Gastroesophageal sphincter (tissue), 4 donors: ENCODE measurements around the gene BTBD9. TPM values are rescaled to one million over a fixed set of nuclear protein-coding genes. Genes with fewer than 3 reads are reported as not detected.
"Not testable (repeated sequence)": the region's sequence is repeated elsewhere in the genome, so short reads cannot be mapped to it uniquely, and the experiment has no call there.

ENCODE experiments used
- ATAC-seq: fragments of 150-250 bp; one replicate; pipeline ENCODE4 v1.9.1; 2016; ENCODE audit warnings: mild to moderate bottlenecking, moderate library complexity
- H3K27ac ChIP-seq, 4 donors: fragments of 200-600 bp; sonication (generic) in 3 of 4; 1 replicate in 3 of 4; 2 replicates in 1 of 4; pipeline ENCODE4 v1.5.1; 2016 to 2019
- H3K27me3 ChIP-seq: fragments of 200-600 bp; sonication (generic); one replicate; pipeline ENCODE4 v1.5.1; 2019
- H3K36me3 ChIP-seq, 2 donors: fragments of 200-600 bp; sonication (generic); one replicate each; pipeline ENCODE4 v1.5.1; 2019; ENCODE audit warnings: control low read depth in 1 of 2
- H3K4me1 ChIP-seq, 3 donors: fragments of 200-600 bp; sonication (generic); 1 replicate in 2 of 3; 2 replicates in 1 of 3; pipeline ENCODE4 v1.5.1; 2016 to 2019; ENCODE audit warnings: control low read depth in 2 of 3
- H3K4me3 ChIP-seq, 2 donors: fragments of 200-600 bp; sonication (generic); one replicate each; pipeline ENCODE4 v1.5.1; 2019; ENCODE audit warnings: mild to moderate bottlenecking in 1 of 2, moderate library complexity in 1 of 2
- H3K9me3 ChIP-seq, 3 donors: fragments of 200-600 bp; sonication (generic); one replicate each; pipeline ENCODE4 v1.5.1; 2017 to 2019; ENCODE audit warnings: control low read depth in 2 of 3
- EP300 ChIP-seq: sonication (generic); formaldehyde crosslinking; IDR thresholded peaks from one replicate; pipeline ENCODE4 v1.6.1; 2017; ENCODE audit warnings: antibody characterized with exemption, mild to moderate bottlenecking
- POLR2A ChIP-seq, 2 donors: fragments of 450-650 bp; IDR thresholded peaks; one replicate each; pipeline ENCODE4 v1.6.1; 2017; ENCODE audit warnings: antibody characterized with exemption in 2 of 2, mild to moderate bottlenecking in 2 of 2, moderate library complexity in 1 of 2
- POLR2AphosphoS5 ChIP-seq: sonication (generic); formaldehyde crosslinking; IDR thresholded peaks from one replicate; pipeline ENCODE4 v1.6.1; 2017; ENCODE audit warnings: antibody characterized with exemption
- WGBS, 2 donors: methylation state at CpG; one replicate each; pipeline ENCODE4 v1.1.5; 2018; ENCODE audit warnings: low coverage in 1 of 2; 5-methylcytosine and 5-hydroxymethylcytosine counted together
- total RNA-seq, 4 donors: library from RNA; depleted of rRNA; stranded (reverse); fragments of >200 nt; gene quantifications; one replicate each; pipeline ENCODE4 v1.1.0, GENCODE V29; 2016
- TF ChIP-seq, protein P1 (sequence below), 4 experiments: fragments of 200-600 bp in 2 of 4; fragments of 450-650 bp in 2 of 4; sonication (generic) in 1 of 4; IDR thresholded peaks; one replicate each; pipeline ENCODE4 v1.5.1; 2017 to 2019; ENCODE audit warnings: antibody characterized with exemption in 4 of 4, mild to moderate bottlenecking in 2 of 4, moderate library complexity in 2 of 4

Gene BTBD9
- total RNA-seq, 4 donors from 2014 or later: 11.3 to 18.9 (median 13.8) TPM

DNA sequence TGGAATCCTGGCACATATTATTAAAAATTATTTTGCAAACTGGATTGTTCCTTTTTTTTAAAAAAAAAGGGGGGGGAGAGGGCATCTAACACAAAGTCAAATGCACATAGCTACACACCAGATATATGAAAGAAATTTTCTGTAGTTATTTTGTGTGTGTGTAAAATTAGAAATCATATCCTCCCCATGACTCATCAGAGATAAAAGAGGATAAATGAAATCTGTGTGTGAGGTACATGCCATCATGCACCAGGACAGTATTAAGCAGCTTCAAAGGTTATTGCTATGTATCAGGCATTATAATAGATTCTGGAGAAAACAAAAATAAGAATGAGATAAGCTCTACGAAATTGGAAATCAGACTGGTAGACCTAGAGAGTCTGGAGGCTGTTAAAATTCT, 5.2 kb downstream of the BTBD9 start:
- Histone ChIP-seq H3K4me1 (peaks cover 3 to 23% (median 4%) of the 10 kb centered on the region in 3 donors), H3K36me3 (no peaks in the 10 kb centered on the region), H3K27ac (no peak overlapping the region), H3K27me3 (no peaks in the 10 kb centered on the region), H3K9me3 (no peaks in the 10 kb centered on the region), H3K4me3 (no peak overlapping the region)
- no peak for ATAC-seq
- WGBS, 2 donors: 52 to 79% methylated on average over 1 of the region's 1 CpG
- TF ChIP-seq EP300 (no peak), POLR2AphosphoS5 (no peak), POLR2A (IDR thresholded peaks at IDR 0.05) (no peak)
- TF ChIP-seq, protein P1, sequence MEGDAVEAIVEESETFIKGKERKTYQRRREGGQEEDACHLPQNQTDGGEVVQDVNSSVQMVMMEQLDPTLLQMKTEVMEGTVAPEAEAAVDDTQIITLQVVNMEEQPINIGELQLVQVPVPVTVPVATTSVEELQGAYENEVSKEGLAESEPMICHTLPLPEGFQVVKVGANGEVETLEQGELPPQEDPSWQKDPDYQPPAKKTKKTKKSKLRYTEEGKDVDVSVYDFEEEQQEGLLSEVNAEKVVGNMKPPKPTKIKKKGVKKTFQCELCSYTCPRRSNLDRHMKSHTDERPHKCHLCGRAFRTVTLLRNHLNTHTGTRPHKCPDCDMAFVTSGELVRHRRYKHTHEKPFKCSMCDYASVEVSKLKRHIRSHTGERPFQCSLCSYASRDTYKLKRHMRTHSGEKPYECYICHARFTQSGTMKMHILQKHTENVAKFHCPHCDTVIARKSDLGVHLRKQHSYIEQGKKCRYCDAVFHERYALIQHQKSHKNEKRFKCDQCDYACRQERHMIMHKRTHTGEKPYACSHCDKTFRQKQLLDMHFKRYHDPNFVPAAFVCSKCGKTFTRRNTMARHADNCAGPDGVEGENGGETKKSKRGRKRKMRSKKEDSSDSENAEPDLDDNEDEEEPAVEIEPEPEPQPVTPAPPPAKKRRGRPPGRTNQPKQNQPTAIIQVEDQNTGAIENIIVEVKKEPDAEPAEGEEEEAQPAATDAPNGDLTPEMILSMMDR (IDR thresholded peaks at IDR 0.05): no peak

DNA sequence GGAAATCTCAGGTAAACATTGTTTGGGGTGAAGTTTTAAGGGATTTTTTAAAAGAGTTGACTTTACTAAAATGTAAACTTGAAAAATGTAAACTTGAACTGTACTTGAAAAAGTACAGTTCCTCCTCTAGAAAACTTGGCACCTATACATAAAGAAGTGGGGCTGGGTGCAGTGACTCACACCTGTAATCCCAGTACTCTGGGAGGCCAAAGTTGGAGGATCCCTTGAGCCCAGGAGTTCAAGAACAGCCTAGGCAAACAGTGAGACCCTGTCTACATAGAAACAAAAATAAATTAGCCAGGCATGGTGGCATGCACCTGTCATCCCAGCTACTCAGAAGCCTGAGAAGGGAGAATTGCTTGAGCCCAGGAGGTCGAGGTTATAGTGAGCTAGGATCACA, 7.2 kb downstream of the BTBD9 start:
- TF ChIP-seq POLR2AphosphoS5 (no peak), EP300 (no peak), POLR2A (IDR thresholded peaks at IDR 0.05) (no peak)
- TF ChIP-seq, protein P1 (IDR thresholded peaks at IDR 0.05): no peak
- Histone ChIP-seq H3K27me3 (no peaks in the 10 kb centered on the region), H3K36me3 (no peaks in the 10 kb centered on the region), H3K27ac (no peak overlapping the region), H3K4me1 (peaks cover 0 to 9% (median 0%) of the 10 kb centered on the region in 3 donors), H3K4me3 (no peak overlapping the region), H3K9me3 (no peaks in the 10 kb centered on the region)
- 67% methylated on average over 1 of the region's 1 CpG for WGBS, 2 donors
- no peak for ATAC-seq

DNA sequence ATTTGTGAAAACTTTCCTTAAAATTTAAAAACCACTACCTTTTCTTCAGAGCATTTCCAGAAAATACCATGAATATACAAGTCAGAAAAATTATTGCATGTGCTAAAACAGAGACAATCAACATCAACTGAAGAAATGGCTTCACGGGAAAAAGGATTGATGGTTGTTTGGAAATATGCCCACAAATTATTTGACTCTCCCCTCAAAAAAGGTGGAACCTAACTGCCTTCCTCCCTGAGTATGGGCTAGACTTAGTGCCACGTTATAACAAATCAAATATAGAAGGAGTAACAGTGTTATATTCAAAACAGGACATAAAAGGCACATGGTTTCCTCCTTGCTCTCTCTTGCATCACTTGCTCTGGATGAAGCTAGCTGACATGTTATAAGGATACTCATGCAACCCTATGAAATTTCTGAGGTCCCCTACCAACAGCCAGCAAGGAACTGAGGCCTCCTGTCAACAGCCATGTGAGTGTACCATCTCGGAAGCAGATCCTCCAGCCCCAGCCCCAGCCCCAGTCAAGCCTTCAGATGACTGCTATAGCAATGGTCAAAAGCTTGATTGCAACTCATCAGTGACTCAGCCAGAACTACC, 8.4 kb downstream of the BTBD9 start:
- Histone ChIP-seq H3K27me3 (no peaks in the 10 kb centered on the region), H3K4me3 (no peak overlapping the region), H3K9me3 (no peaks in the 10 kb centered on the region), H3K27ac (no peak overlapping the region), H3K4me1 (peaks cover 0 to 9% (median 0%) of the 10 kb centered on the region in 3 donors), H3K36me3 (no peaks in the 10 kb centered on the region)
- ATAC-seq: no peak
- WGBS, 2 donors: 74 to 80% methylated on average over 2 to 3 of the region's 3 CpGs
- TF ChIP-seq, protein P1 (IDR thresholded peaks at IDR 0.05): no peak
- TF ChIP-seq POLR2AphosphoS5 (no peak), POLR2A (IDR thresholded peaks at IDR 0.05) (no peak), EP300 (no peak)

DNA sequence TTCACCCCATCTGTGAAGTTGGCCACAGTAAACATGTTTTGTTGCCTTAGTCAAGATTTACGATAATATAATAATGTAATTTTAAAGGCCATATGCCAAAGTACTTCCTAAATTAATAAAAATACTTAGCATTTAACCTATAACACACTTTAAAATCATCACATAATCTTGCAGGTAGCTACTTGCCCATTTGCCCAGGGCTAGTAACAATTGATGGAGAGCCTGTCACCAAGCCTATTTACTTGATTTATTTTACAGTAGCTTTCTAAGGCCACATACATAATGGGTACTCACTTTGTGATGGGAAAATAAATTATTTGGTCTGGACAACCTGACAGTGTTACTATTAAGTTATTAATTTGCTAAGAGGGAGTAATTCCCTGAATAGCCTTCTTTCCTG, 14.5 kb downstream of the BTBD9 start:
- 91 to 93% methylated on average over 1 of the region's 1 CpG for WGBS, 2 donors
- TF ChIP-seq POLR2AphosphoS5: no peak
- TF ChIP-seq POLR2A (IDR thresholded peaks at IDR 0.05): no peak
- TF ChIP-seq EP300: no peak
- Histone ChIP-seq H3K4me1 (no peaks in the 10 kb centered on the region), H3K4me3 (no peak overlapping the region), H3K27ac (no peak overlapping the region), H3K9me3 (no peaks in the 10 kb centered on the region), H3K36me3 (no peaks in the 10 kb centered on the region), H3K27me3 (no peaks in the 10 kb centered on the region)
- ATAC-seq: no peak

DNA sequence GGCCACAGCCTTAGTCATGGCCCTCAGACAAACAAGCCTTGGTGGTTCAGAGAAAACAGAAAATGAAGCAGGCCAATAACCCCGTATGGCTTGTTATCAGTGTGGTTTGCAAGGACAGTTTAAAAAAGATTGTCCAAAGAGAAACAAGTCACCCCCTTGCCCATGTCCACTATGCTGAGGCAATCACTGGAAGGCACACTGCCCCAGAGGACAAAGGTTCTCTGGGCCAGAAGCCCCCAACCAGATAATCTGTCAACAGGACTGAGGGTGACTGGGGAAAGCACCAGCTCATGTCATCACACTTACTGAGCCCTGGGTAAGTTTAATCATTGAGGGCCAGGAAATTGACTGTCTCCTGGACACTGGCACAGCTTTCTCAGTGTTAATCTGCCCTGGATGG, 20.4 kb downstream of the BTBD9 start:
- not testable (repeated sequence) for H3K27me3 ChIP-seq, H3K4me1 ChIP-seq, ATAC-seq, H3K4me3 ChIP-seq, H3K9me3 ChIP-seq, H3K36me3 ChIP-seq, H3K27ac ChIP-seq
- WGBS, 2 donors: 87% methylated on average over 1 of the region's 1 CpG; no CpG with 5 or more reads in 1 of the 2 donors

DNA sequence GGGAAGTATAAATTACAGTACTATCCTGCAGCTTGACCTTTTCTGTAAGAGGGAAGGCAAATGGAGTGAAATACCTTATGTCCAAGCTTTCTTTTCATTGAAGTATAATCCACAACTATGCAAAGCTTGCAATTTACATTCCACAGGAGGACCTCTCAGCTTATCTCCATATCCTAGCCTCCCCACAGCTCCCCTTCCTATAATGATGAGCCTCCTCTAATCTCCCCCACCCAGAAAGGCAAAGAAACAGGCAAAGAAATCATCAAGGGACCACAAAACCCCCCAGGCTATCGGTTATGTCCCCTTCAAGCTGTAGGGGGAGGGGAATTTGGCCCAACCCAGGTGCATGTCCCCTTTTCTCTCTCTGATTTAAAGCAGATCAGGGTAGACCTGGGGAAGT, 21.4 kb downstream of the BTBD9 start:
- not testable (repeated sequence) for H3K4me1 ChIP-seq, H3K9me3 ChIP-seq, H3K4me3 ChIP-seq, H3K27ac ChIP-seq, H3K36me3 ChIP-seq, H3K27me3 ChIP-seq, ATAC-seq
- WGBS, 2 donors: 100% methylated on average over 1 of the region's 1 CpG; no CpG with 5 or more reads in 1 of the 2 donors
